Rectal smooth muscle tissue (tissue), 1 donor: ENCODE results near the gene TESK2.
A peak's percentile ranks its signal among the peaks of the same experiment; 100 is the strongest.
"Not testable (repeated sequence)": the region's sequence is repeated elsewhere in the genome, so short reads cannot be mapped to it uniquely, and the experiment has no call there.

Source experiments
- H3K27ac ChIP-seq: one replicate; pipeline ENCODE4 v1.7.0; 2013; ENCODE audit warnings: low read depth, low read length, inconsistent platforms
- H3K27me3 ChIP-seq: one replicate; pipeline ENCODE4 v1.7.0; 2013; ENCODE audit warnings: low read length; ENCODE audit not compliant: control insufficient read depth, insufficient read depth
- H3K36me3 ChIP-seq: one replicate; pipeline ENCODE4 v1.7.0; 2013; ENCODE audit warnings: low read length; ENCODE audit not compliant: control insufficient read depth, insufficient read depth
- H3K4me1 ChIP-seq: one replicate; pipeline ENCODE4 v1.7.0; 2013; ENCODE audit warnings: low read length; ENCODE audit not compliant: control insufficient read depth, insufficient read depth
- H3K4me3 ChIP-seq: one replicate; pipeline ENCODE4 v1.7.0; 2013; ENCODE audit warnings: low read length
- H3K9ac ChIP-seq: one replicate; pipeline ENCODE4 v1.7.0; 2013; ENCODE audit warnings: low read length

Gene TESK2

GRCh38 chr1:45370575-45370974, 120.4 kb downstream of the TESK2 start:
- no peaks in the 10 kb centered on the region for H3K27me3 ChIP-seq
- H3K9ac ChIP-seq = no peak overlapping the region
- peaks cover 3% of the 10 kb centered on the region for H3K4me1 ChIP-seq
- no peaks in the 10 kb centered on the region for H3K36me3 ChIP-seq
- no peak overlapping the region for H3K27ac ChIP-seq
- H3K4me3 ChIP-seq = no peak overlapping the region

DNA sequence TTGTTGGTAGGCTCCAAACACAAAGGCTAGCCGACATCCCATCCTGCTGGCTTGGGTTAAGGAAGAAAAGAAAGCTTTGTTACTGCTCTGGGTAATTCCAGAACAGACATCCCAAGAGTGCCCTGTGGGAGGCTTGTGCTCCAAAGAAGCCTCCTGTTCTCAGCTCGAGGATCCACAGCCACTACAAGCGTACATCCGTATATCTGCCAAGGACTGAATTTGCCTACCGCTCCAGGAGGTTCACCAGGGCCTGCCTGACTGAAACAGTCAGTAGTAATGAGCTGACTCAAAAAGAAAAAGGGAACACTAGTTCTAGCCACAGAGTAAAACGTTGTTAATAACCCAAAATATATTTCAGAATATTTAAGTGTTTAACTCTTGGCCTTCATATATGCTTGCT, 125.9 kb downstream of the TESK2 start:
- Histone ChIP-seq H3K4me3 (no peak overlapping the region), H3K27ac (no peak overlapping the region), H3K9ac (no peak overlapping the region), H3K4me1 (peaks cover 6% of the 10 kb centered on the region), H3K36me3 (no peaks in the 10 kb centered on the region), H3K27me3 (no peaks in the 10 kb centered on the region)

DNA sequence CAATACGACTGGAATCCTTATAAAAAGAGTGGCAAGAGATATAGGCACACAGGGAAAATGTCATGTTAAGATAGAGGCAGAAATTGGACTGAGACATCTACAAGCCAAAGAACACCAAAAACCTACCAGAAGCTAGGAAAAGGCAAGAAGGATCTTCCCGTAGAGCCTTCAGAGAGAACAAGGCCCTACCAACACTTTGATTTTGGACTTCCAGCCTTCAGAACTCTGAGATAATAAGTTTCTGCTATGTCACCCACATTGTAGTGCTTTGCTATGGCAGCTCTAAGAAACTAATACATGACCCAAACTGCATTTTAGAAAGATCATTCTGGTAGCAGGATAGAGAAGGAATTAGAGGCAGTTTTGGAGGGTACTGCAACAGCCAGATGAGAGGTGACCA, 126.7 kb downstream of the TESK2 start:
- Histone ChIP-seq H3K36me3 (no peaks in the 10 kb centered on the region), H3K4me1 (peaks cover 8% of the 10 kb centered on the region), H3K27ac (no peak overlapping the region), H3K27me3 (no peaks in the 10 kb centered on the region), H3K4me3 (no peak overlapping the region), H3K9ac (no peak overlapping the region)

DNA sequence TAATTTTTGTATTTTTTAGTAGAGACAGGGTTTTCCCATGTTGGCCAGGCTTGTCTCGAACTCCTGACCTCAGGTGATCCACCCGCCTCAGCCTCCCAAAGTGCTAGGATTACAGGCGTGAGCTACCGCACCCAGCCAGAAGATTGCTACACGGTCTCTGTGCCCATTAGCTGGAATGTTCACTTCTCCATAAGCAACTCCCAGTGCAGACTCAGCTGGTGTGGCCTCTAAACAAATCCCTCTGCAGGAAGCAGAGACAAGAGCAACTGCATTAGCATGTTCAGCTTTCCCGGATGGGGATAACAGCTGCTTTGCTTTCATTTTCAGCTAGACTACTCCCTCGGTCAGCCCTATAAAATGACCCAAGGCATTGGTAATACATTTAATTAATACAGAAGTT, 130.0 kb downstream of the TESK2 start:
- H3K36me3 ChIP-seq, H3K4me1 ChIP-seq, H3K27me3 ChIP-seq, H3K9ac ChIP-seq: not testable (repeated sequence)
- H3K27ac ChIP-seq = peak overlapping the region; percentile 66
- peak overlapping the region; percentile 41 for H3K4me3 ChIP-seq

- no peaks in the 10 kb centered on the region for H3K36me3 ChIP-seq
- H3K27me3 ChIP-seq = no peaks in the 10 kb centered on the region
- H3K4me3 ChIP-seq = peak overlapping the region; percentile 33
- no peak overlapping the region for H3K9ac ChIP-seq
- H3K4me1 ChIP-seq = peaks cover 8% of the 10 kb centered on the region
- H3K27ac ChIP-seq = peak overlapping the region; percentile 66
Observed at GRCh38 chr1:45359882-45360513, 131.0 kb downstream of the TESK2 start.

DNA sequence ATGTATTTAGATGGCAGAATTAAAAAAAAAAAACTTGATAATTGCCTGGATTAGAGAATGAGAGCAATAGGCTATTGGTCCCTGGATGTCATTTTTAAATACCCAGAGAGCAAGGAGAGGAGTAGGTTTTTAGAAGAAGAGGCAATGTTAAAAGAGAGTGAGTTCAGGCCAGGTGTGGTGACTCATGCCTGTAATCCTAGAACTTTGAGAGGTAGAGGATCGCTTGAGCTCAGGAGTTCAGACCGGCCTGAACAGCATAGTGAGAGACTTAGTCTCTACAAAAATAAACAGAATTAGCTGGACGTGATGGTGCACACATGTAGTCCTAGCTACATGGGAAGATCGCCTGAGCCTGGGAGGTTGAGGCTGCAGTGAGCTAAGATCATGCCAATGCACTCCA, 134.8 kb downstream of the TESK2 start:
- peaks cover 8% of the 10 kb centered on the region for H3K4me1 ChIP-seq
- no peak overlapping the region for H3K9ac ChIP-seq
- H3K27me3 ChIP-seq = no peaks in the 10 kb centered on the region
- H3K36me3 ChIP-seq = no peaks in the 10 kb centered on the region
- no peak overlapping the region for H3K27ac ChIP-seq
- no peak overlapping the region for H3K4me3 ChIP-seq

DNA sequence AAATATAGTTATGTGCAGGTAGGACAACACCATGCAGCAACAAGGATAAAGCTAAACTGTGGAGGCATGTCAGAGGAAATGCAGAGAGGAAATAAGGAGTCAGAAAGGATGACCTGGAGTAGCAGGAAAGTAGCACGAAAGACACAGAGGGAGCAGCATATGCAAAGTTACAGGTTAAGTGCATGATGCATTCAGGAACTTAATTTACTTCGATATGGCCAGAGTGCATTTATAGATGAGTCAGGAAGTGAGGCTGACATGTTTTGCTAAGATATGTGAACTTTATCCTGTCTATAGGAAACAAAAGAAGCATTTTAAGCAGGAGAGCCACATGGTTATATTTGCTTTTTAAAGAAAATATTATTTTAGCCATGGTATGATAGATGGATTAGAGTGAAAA, 135.3 kb downstream of the TESK2 start:
- Histone ChIP-seq H3K4me3 (no peak overlapping the region), H3K27ac (no peak overlapping the region), H3K4me1 (peaks cover 8% of the 10 kb centered on the region), H3K9ac (no peak overlapping the region), H3K36me3 (no peaks in the 10 kb centered on the region), H3K27me3 (no peaks in the 10 kb centered on the region)

DNA sequence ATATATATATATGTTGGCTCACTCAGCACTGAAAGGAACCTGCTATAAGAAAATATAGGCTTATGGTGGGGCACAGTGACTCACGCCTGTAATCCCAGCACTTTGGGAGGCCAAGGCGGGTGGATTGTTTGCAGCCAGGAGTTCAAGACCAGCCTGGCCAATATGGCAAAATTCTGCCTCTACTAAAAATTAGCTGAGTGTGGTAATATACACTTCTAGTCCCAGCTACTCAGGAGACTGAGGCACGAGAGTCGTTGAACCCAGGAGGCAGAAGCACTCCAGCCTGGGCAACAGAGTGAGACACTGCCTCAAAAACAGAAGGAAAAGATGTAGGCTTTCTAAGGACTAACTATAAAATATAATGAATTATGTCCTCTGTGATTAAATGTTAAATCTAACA, 136.1 kb downstream of the TESK2 start:
- Histone ChIP-seq H3K27me3 (no peaks in the 10 kb centered on the region), H3K27ac (no peak overlapping the region), H3K4me3 (no peak overlapping the region), H3K9ac (no peak overlapping the region), H3K4me1 (peaks cover under 1% of the 10 kb centered on the region), H3K36me3 (no peaks in the 10 kb centered on the region)

- Histone ChIP-seq H3K36me3 (no peaks in the 10 kb centered on the region), H3K27me3 (no peaks in the 10 kb centered on the region), H3K4me1 (peaks cover 10% of the 10 kb centered on the region), H3K27ac (no peak overlapping the region), H3K4me3 (no peak overlapping the region), H3K9ac (no peak overlapping the region)
Observed at GRCh38 chr1:45353685-45354084, 137.3 kb downstream of the TESK2 start.

- H3K4me3 ChIP-seq = no peak overlapping the region
- peaks cover 20% of the 10 kb centered on the region for H3K4me1 ChIP-seq
- no peaks in the 10 kb centered on the region for H3K27me3 ChIP-seq
- no peak overlapping the region for H3K27ac ChIP-seq
- H3K9ac ChIP-seq = no peak overlapping the region
- no peaks in the 10 kb centered on the region for H3K36me3 ChIP-seq
Observed at GRCh38 chr1:45351508-45351907, 139.5 kb downstream of the TESK2 start.

DNA sequence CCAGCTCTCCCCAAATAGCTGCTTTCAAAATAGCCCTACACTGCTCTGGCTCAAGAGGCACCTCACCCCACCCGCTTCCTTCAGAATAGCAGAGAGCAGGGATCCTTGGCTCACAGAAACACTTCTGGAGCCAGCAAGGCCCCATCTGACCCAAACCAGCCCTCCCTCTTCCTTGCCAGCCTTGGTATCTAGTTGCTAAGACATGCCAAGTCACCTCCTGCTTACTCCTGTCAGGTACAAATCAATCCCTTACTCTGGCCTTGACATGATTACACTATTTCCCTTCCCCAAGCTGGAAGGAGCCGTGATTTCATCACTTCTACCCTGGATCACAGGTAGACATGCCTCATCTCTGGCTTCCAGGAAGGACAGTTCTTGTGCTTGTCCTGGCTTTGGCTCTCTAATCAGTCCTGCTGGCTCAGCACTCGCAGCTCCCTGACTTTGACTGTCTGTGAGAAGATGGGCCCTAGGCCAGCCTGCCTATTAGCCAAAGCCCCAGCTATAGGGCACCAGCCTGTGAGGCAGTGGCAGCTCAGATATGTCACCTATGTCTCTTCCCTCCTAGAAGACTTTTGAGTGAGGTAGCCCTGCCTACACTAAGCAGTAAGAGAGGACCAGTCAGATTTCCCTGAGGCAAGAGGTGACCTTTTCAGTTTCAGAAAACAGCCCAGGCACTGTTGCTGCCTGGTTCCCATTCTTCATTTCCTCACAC, 141.8 kb downstream of the TESK2 start:
- Histone ChIP-seq H3K9ac (no peak overlapping the region), H3K27me3 (no peaks in the 10 kb centered on the region), H3K4me3 (no peak overlapping the region), H3K4me1 (peaks cover 20% of the 10 kb centered on the region), H3K27ac (peak overlapping the region; percentile 73), H3K36me3 (no peaks in the 10 kb centered on the region)

DNA sequence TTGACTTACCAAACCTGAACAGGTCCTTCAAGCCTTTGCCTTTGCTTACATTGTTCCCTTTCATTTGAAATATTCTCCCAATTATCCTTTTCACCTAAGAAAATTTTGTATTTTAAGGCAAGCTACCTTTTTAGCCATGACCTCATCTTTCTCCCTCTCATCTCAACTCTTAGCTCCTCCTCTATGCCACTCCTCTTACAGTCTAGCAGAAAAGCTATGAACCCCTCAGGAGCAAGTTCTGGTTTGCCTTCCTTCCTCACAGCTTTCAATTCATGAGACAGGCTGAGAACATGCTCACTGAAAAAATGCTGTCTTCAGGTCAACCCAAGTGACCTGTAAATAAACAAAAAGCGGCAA, 142.4 kb downstream of the TESK2 start:
- H3K27me3 ChIP-seq = no peaks in the 10 kb centered on the region
- H3K36me3 ChIP-seq = peaks cover under 1% of the 10 kb centered on the region
- H3K9ac ChIP-seq = no peak overlapping the region
- no peak overlapping the region for H3K4me3 ChIP-seq
- H3K27ac ChIP-seq = peak overlapping the region; percentile 73
- H3K4me1 ChIP-seq = peaks cover 20% of the 10 kb centered on the region

DNA sequence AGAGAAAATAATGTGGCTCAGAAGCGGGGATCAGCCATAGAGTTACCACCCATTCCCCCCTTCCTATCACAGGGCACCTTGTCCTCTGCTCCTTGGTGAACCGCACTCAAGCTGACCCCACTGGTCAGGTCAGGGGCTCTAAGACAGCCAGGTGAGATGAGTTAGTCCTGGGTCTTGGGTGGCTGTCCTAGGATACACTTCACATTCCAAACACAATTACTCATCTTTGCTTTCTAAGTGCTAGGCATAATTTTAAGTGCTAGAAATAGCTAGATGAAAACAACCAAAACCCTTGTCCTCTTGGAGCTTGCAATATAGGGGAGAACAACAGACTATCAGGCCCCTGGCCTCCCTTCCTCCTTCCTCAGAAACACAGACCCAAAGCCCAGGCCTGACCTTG, 142.9 kb downstream of the TESK2 start:
- Histone ChIP-seq H3K27me3 (no peaks in the 10 kb centered on the region), H3K4me1 (peaks cover 20% of the 10 kb centered on the region), H3K9ac (no peak overlapping the region), H3K4me3 (no peak overlapping the region), H3K27ac (peak overlapping the region; percentile 73), H3K36me3 (peaks cover 7% of the 10 kb centered on the region)
